GM12878 (cell line): ENCODE data around the gene ENPP4. TPM values are rescaled to one million over a fixed set of nuclear protein-coding genes. Genes with fewer than 3 reads are reported as not detected.

Experiments
- ATAC-seq: fragments of 200-7000 bp; cut with Tn5 transposase; 3 replicates; pipeline ENCODE4 v1.9.1; 2020; ENCODE audit warnings: mild to moderate bottlenecking, moderate library complexity
- BruUV-seq: library from RNA; stranded (reverse); fragments of 400-500 nt; replicated peaks from 2 replicates; lab custom pipeline; 2021; lab: Mats Ljungman, UMichigan
- CTCF ChIA-PET: fragments of 300-600 bp; sonication (Branson Sonifier 250); formaldehyde crosslinking; extraction: SDS; loops from one replicate; lab custom pipeline; 2021; ENCODE audit warnings: inconsistent platforms; lab: Yijun Ruan, JAX
- POLR2A ChIA-PET: fragments of 350-600 bp; formaldehyde crosslinking; extraction: SDS; loops from one replicate; lab custom pipeline; 2021; ENCODE audit warnings: inconsistent platforms; lab: Charles Lee
- RAD21 ChIA-PET: fragments of 300-600 bp; sonication (Branson Sonifier 250); formaldehyde crosslinking; loops from one replicate; lab custom pipeline; 2023; ENCODE audit warnings: antibody characterized with exemption; ENCODE audit not compliant: unreplicated experiment; lab: Charles Lee
- SMC1A ChIA-PET: fragments of 300-600 bp; sonication (Branson Sonifier 250); formaldehyde crosslinking; loops from one replicate; lab custom pipeline; 2023; ENCODE audit not compliant: unreplicated experiment, uncharacterized antibody; lab: Charles Lee
- DNase-seq: peaks from one replicate; pipeline ENCODE4 v3.0.0-alpha.2; 2011; ENCODE audit warnings: low read depth, low spot score
- FAIRE-seq: peaks from 3 replicates; lab custom pipeline; 2011; peaks lifted over from hg19 to GRCh38; lab: Jason Lieb, UNC
- H2AFZ ChIP-seq: 2 replicates; pipeline ENCODE4 v1.6.0; 2011; ENCODE audit warnings: low read depth, low read length, control low read depth; ENCODE audit not compliant: control insufficient read depth
- H3K27ac ChIP-seq: 2 replicates; pipeline ENCODE4 v1.5.1; 2011; ENCODE audit warnings: control low read depth; ENCODE audit not compliant: control insufficient read depth, insufficient read depth
- H3K27me3 ChIP-seq, 2 experiments: replicated peaks in 1 of 2; 2 replicates each; pipeline versions ENCODE4 v1.6.0 to v1.6.1; 2011; ENCODE audit warnings: low read length in 1 of 2; ENCODE audit not compliant: control insufficient read depth in 2 of 2, insufficient read depth in 2 of 2
- H3K36me3 ChIP-seq, 2 experiments: 2 replicates each; pipeline ENCODE4 v1.5.1; 2011; ENCODE audit warnings: low read length in 1 of 2; ENCODE audit not compliant: control insufficient read depth in 2 of 2, insufficient read depth in 2 of 2
- H3K4me1 ChIP-seq: 2 replicates; pipeline ENCODE4 v1.6.1; 2011; ENCODE audit warnings: mild to moderate bottlenecking, low read length, moderate library complexity, mixed read lengths; ENCODE audit not compliant: control insufficient read depth, insufficient read depth
- H3K4me2 ChIP-seq: 2 replicates; pipeline ENCODE4 v1.6.0; 2011; ENCODE audit warnings: control low read depth; ENCODE audit not compliant: control insufficient read depth, insufficient read depth
- H3K4me3 ChIP-seq: fragments of 200-600 bp; sonication (generic); 2 replicates; pipeline ENCODE4 v1.5.1; 2016
- H3K79me2 ChIP-seq: 2 replicates; pipeline ENCODE4 v1.6.0; 2011; ENCODE audit warnings: low read length; ENCODE audit not compliant: control insufficient read depth, insufficient read depth
- H3K9ac ChIP-seq: 2 replicates; pipeline ENCODE4 v1.8.0; 2011; ENCODE audit warnings: low read length, control low read depth, mixed read lengths; ENCODE audit not compliant: control insufficient read depth, insufficient read depth
- H3K9me3 ChIP-seq: replicated peaks from 3 replicates; pipeline ENCODE4 v1.5.1; 2011; ENCODE audit warnings: mild to moderate bottlenecking, low read length; ENCODE audit not compliant: control insufficient read depth, insufficient read depth
- H4K20me1 ChIP-seq: 2 replicates; pipeline ENCODE4 v1.6.0; 2011; ENCODE audit not compliant: control insufficient read depth, insufficient read depth
- ATF2 ChIP-seq: IDR thresholded peaks from 2 replicates; pipeline ENCODE4 v1.6.1; 2012; ENCODE audit warnings: low read length, inconsistent platforms
- BMI1 ChIP-seq: fragments of 450-650 bp; IDR thresholded peaks from 2 replicates; pipeline ENCODE4 v1.6.1; 2016; ENCODE audit warnings: mild to moderate bottlenecking, moderate library complexity, borderline replicate concordance
- EED ChIP-seq: sonication (generic); IDR thresholded peaks from 2 replicates; pipeline ENCODE4 v1.6.1; 2016; ENCODE audit warnings: antibody characterized with exemption, low read depth
- FOXM1 ChIP-seq: IDR thresholded peaks from 2 replicates; pipeline ENCODE4 v1.6.1; 2012; ENCODE audit warnings: low read depth, mild to moderate bottlenecking, inconsistent platforms, low read length, moderate library complexity
- GABPA ChIP-seq: IDR thresholded peaks from 2 replicates; pipeline ENCODE4 v1.6.1; 2014; ENCODE audit warnings: antibody characterized with exemption, low read depth, mild to moderate bottlenecking, inconsistent platforms
- HCFC1 ChIP-seq: fragments of 150-350 bp; IDR thresholded peaks from 2 replicates; pipeline ENCODE4 v1.6.1; 2014; ENCODE audit warnings: low read length
- HDAC6 ChIP-seq: fragments of 200-600 bp; sonication (generic); IDR thresholded peaks from one replicate; pipeline ENCODE4 v1.8.0; 2017; ENCODE audit warnings: antibody characterized with exemption; ENCODE audit not compliant: unreplicated experiment
- IKZF1 ChIP-seq: fragments of 450-650 bp; conservative IDR thresholded peaks from 2 replicates; pipeline ENCODE4 v1.6.1; 2017; ENCODE audit warnings: antibody characterized with exemption, mild to moderate bottlenecking
- JUND ChIP-seq: IDR thresholded peaks from 2 replicates; pipeline ENCODE4 v1.6.1; 2012; ENCODE audit warnings: low read depth, mild to moderate bottlenecking, low read length, improper control_type of control experiment, moderate library complexity
- MTA3 ChIP-seq: IDR thresholded peaks from 2 replicates; pipeline ENCODE4 v1.6.1; 2012; ENCODE audit warnings: low read length, inconsistent platforms, borderline replicate concordance
- POU2F2 ChIP-seq: IDR thresholded peaks from 3 replicates; pipeline ENCODE4 v1.6.1; 2011; ENCODE audit warnings: low read depth, mild to moderate bottlenecking, low read length, borderline replicate concordance
- TBL1XR1 ChIP-seq: IDR thresholded peaks from 2 replicates; pipeline ENCODE4 v1.6.1; 2012; ENCODE audit warnings: low read depth, low read length, improper control_type of control experiment
- USF1 ChIP-seq: IDR thresholded peaks from 2 replicates; pipeline ENCODE4 v1.6.1; 2011; ENCODE audit warnings: borderline replicate concordance, low read depth, mild to moderate bottlenecking, moderate library complexity, mixed read lengths, low read length; ENCODE audit not compliant: insufficient read depth; ENCODE audit errors: extremely low read length
- ZNF207 ChIP-seq: fragments of 450-650 bp; IDR thresholded peaks from 2 replicates; pipeline ENCODE4 v1.6.1; 2014; ENCODE audit warnings: antibody characterized with exemption, mild to moderate bottlenecking, borderline replicate concordance
- ZZZ3 ChIP-seq: IDR thresholded peaks from 2 replicates; pipeline ENCODE4 v1.6.1; 2011; ENCODE audit warnings: low read depth; ENCODE audit not compliant: control insufficient read depth, insufficient read length
- WGBS: methylation state at CpG from one replicate; pipeline ENCODE4 v1.1.6; 2016; ENCODE audit warnings: low lambda C conversion rate; ENCODE audit not compliant: insufficient replicate concordance, insufficient coverage; ENCODE audit errors: missing lambda C conversion rate; 5-methylcytosine and 5-hydroxymethylcytosine counted together
- in situ Hi-C: fragments of 300-500 bp; cut with MboI; formaldehyde crosslinking; loops from 9 replicates; pipeline ENCODE4 v1.14.3; 2018; ENCODE audit warnings: mixed read lengths
- intact Hi-C: fragments of 100-400 bp; cut with micrococcal nuclease; formaldehyde crosslinking; loops from one replicate; pipeline ENCODE4 v1.14.2; 2022; ENCODE audit not compliant: unreplicated experiment
- polyA plus RNA-seq, 11 experiments: library from polyadenylated mRNA; depleted of rRNA in 4 of 11; unstranded in 6 of 11; stranded (reverse) in 5 of 11; fragments of >200 nt; fragmentation: Nextera tagmentation in 4 of 11; fragmentation: Illumina TruSeq in 1 of 11; extraction: Ambion mirVana in 4 of 11; extraction: Trizol in 1 of 11; gene quantifications; 1 replicate in 1 of 11; 2 replicates in 10 of 11; pipeline versions ENCODE4 v1.2.1 to v1.2.3, GENCODE V29; 2011 to 2016; ENCODE audit warnings: inconsistent platforms in 2 of 11, missing spikeins in 2 of 11, low read depth in 1 of 11
- total RNA-seq, 4 experiments: library from RNA; depleted of rRNA in 3 of 4; stranded (reverse); fragments of >200 nt in 3 of 4; fragmentation: Illumina TruSeq in 1 of 4; extraction: Trizol in 1 of 4; gene quantifications; 2 replicates each; pipeline versions ENCODE4 v1.2.1 to v1.2.3, GENCODE V29; 2013 to 2021
- TF ChIP-seq, protein P1 (sequence below): fragments of 450-650 bp; IDR thresholded peaks from 2 replicates; pipeline ENCODE4 v1.6.1; 2016; ENCODE audit warnings: mild to moderate bottlenecking, moderate library complexity, borderline replicate concordance
- TF ChIP-seq, protein P2 (sequence below): fragments of 450-650 bp; IDR thresholded peaks from 2 replicates; pipeline ENCODE4 v1.6.1; 2017; ENCODE audit warnings: borderline replicate concordance

The ENPP4 gene
- total and polyA plus RNA-seq, 10 of the 15 experiments (the other 5 are each of a cell fraction or from before 2014, with no cell fraction given): 3.3 to 9.7 (median 5.3) TPM

GRCh38 chr6:46091080-46091478 is 38.7 kb upstream of the ENPP4 start:
- in situ Hi-C loops: loop anchor here (5.0 to 25.0 kb wide), 2 partner anchors 321 to 546 kb away; no protein-coding TSS in a partner anchor
- TF ChIP-seq IKZF1 (no peak), ZZZ3 (no peak), POU2F2 (no peak), EED (no peak), GABPA (no peak), FOXM1 (no peak), JUND (no peak), ATF2 (no peak), HDAC6 (no peak), MTA3 (no peak), ZNF207 (no peak), USF1 (no peak), HCFC1 (no peak), TBL1XR1 (no peak), BMI1 (no peak)
- TF ChIP-seq, protein P1, sequence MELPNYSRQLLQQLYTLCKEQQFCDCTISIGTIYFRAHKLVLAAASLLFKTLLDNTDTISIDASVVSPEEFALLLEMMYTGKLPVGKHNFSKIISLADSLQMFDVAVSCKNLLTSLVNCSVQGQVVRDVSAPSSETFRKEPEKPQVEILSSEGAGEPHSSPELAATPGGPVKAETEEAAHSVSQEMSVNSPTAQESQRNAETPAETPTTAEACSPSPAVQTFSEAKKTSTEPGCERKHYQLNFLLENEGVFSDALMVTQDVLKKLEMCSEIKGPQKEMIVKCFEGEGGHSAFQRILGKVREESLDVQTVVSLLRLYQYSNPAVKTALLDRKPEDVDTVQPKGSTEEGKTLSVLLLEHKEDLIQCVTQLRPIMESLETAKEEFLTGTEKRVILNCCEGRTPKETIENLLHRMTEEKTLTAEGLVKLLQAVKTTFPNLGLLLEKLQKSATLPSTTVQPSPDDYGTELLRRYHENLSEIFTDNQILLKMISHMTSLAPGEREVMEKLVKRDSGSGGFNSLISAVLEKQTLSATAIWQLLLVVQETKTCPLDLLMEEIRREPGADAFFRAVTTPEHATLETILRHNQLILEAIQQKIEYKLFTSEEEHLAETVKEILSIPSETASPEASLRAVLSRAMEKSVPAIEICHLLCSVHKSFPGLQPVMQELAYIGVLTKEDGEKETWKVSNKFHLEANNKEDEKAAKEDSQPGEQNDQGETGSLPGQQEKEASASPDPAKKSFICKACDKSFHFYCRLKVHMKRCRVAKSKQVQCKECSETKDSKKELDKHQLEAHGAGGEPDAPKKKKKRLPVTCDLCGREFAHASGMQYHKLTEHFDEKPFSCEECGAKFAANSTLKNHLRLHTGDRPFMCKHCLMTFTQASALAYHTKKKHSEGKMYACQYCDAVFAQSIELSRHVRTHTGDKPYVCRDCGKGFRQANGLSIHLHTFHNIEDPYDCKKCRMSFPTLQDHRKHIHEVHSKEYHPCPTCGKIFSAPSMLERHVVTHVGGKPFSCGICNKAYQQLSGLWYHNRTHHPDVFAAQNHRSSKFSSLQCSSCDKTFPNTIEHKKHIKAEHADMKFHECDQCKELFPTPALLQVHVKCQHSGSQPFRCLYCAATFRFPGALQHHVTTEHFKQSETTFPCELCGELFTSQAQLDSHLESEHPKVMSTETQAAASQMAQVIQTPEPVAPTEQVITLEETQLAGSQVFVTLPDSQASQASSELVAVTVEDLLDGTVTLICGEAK: no peak
- TF ChIP-seq, protein P2, sequence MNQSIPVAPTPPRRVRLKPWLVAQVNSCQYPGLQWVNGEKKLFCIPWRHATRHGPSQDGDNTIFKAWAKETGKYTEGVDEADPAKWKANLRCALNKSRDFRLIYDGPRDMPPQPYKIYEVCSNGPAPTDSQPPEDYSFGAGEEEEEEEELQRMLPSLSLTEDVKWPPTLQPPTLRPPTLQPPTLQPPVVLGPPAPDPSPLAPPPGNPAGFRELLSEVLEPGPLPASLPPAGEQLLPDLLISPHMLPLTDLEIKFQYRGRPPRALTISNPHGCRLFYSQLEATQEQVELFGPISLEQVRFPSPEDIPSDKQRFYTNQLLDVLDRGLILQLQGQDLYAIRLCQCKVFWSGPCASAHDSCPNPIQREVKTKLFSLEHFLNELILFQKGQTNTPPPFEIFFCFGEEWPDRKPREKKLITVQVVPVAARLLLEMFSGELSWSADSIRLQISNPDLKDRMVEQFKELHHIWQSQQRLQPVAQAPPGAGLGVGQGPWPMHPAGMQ: no peak

More at GRCh38 chr6:46091080-46091478, 38.7 kb upstream of the ENPP4 start:
- H4K20me1 ChIP-seq: no peaks in the 10 kb centered on the region
- no peak overlapping the region for H3K4me2 ChIP-seq
- H3K79me2 ChIP-seq: no peaks in the 10 kb centered on the region
- H3K36me3 ChIP-seq: no peaks in the 10 kb centered on the region
- H3K27me3 ChIP-seq: no peaks in the 10 kb centered on the region
- no peak overlapping the region for H3K27ac ChIP-seq
- FAIRE-seq (no peak), ATAC-seq (no peak), DNase-seq (no peak)
- RAD21 ChIA-PET: interaction anchor here (0.9 to 2.9 kb wide), 11 partner anchors 10 to 534 kb away, joined by 3 to 52 read pairs (median 6); partner anchors contain the start of gene ENPP4
- BruUV-seq: no TSS peak
- POLR2A ChIA-PET: no interaction called here
- 96% methylated on average over 1 of the region's 1 CpG for WGBS
- peaks cover 8% of the 10 kb centered on the region; the same call in 2 of the 3 replicates for H3K9me3 ChIP-seq
- SMC1A ChIA-PET: interaction anchor here (0.8 to 3.1 kb wide), 20 partner anchors 10 to 539 kb away, joined by 3 to 49 read pairs (median 6); partner anchors contain the start of gene ENPP4
- intact Hi-C loops: loop anchor here (2.0 kb wide), 1 partner anchor 690 kb away; no protein-coding TSS in a partner anchor
- CTCF ChIA-PET: interaction anchor here (0.6 to 3.1 kb wide), 28 partner anchors 10 to 956 kb away, joined by 3 to 64 read pairs (median 4); no protein-coding TSS in a partner anchor
- no peak overlapping the region for H3K9ac ChIP-seq
- H3K4me3 ChIP-seq: no peak overlapping the region
- no peak overlapping the region for H2AFZ ChIP-seq
- no peaks in the 10 kb centered on the region for H3K4me1 ChIP-seq
